ENCODE data around the gene FOXJ3.

DNA sequence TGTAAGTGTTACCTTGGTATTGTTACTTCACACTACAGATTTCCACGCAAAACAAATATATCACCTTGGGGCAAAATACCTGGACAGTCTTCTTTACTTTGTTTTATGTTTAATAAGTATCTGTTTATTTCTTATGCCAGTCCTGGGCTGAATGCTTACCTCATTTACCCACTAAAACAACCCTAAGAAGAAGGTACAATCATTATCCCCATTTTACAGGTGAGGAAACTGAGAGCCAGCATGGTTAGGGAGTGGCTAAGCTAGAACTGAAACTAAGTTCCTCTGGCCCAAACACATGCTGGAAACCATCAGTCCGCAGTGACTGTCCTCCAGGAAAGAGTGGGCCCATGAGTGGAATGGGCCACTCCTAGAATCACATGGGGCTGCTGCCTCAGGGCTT is 194.8 kb downstream of the FOXJ3 start:
- TF ChIP-seq POLR2A (IDR thresholded peaks at IDR 0.05; ENCODE audit: low read depth, low read length) = no peak
- TF ChIP-seq TAF1 (IDR thresholded peaks at IDR 0.05; ENCODE audit: low read depth, low read length) = no peak
- TF ChIP-seq POLR2AphosphoS5 (IDR thresholded peaks at IDR 0.05; ENCODE audit: low read depth, low read length) = no peak
- no peak for TF ChIP-seq POU2F2 (IDR thresholded peaks at IDR 0.05; ENCODE audit: low read depth, low read length)
- TF ChIP-seq PAX5 (IDR thresholded peaks at IDR 0.05; ENCODE audit: insufficient read depth, low read length, severe bottlenecking) = no peak
